GM19467 (cell line): ENCODE results near the gene TECR.
A peak's percentile ranks its signal among the peaks of the same experiment; 100 is the strongest.
"Not testable (repeated sequence)": the region's sequence is repeated elsewhere in the genome, so short reads cannot be mapped to it uniquely, and the experiment has no call there.

Source experiments
- ATAC-seq: cut with Tn5 transposase; IDR thresholded peaks from one replicate; pipeline ENCODE4 v1.9.1; 2021; ENCODE audit warnings: mild to moderate bottlenecking, moderate library complexity; ENCODE audit not compliant: unreplicated experiment

TECR gene

GRCh38 chr19:14580623-14581237 is 51.3 kb downstream of the TECR start:
- no peak for ATAC-seq

- no peak for ATAC-seq
These were observed 53.5 kb downstream of the TECR start, which contains the start of gene CLEC17A for GRCh38 chr19:14582894-14583340. TSS of gene CLEC17A (plus strand) at chr19:14583084. CDS start at chr19:14583161, 77 bp downstream.

GRCh38 chr19:14584372-14584771 is 55.0 kb downstream of the TECR start:
- not testable (repeated sequence) for ATAC-seq

GRCh38 chr19:14585187-14585586 is 55.8 kb downstream of the TECR start:
- ATAC-seq = peak; percentile 55

- not testable (repeated sequence) for ATAC-seq
These were observed 60.0 kb downstream of the TECR start for GRCh38 chr19:14589433-14589832.

GRCh38 chr19:14595558-14595957 is 66.2 kb downstream of the TECR start:
- no peak for ATAC-seq

GRCh38 chr19:14599548-14600147 is 70.3 kb downstream of the TECR start:
- no peak for ATAC-seq

GRCh38 chr19:14603990-14604387 is 74.6 kb downstream of the TECR start:
- peak; percentile 73 for ATAC-seq

- no peak for ATAC-seq
These were observed 77.2 kb downstream of the TECR start for GRCh38 chr19:14606627-14607026.

- no peak for ATAC-seq
These were observed 81.7 kb downstream of the TECR start for GRCh38 chr19:14611051-14611450.

GRCh38 chr19:14612242-14612641 is 82.8 kb downstream of the TECR start:
- ATAC-seq = not testable (repeated sequence)

GRCh38 chr19:14612657-14613056 is 83.3 kb downstream of the TECR start:
- no peak for ATAC-seq

GRCh38 chr19:14613399-14614098 is 84.2 kb downstream of the TECR start:
- not testable (repeated sequence) for ATAC-seq

- no peak for ATAC-seq
These were observed 84.7 kb downstream of the TECR start for GRCh38 chr19:14614099-14614412.
